ENCODE data around the gene AGAP1.

- no peak for TF ChIP-seq POLR2AphosphoS5 (IDR thresholded peaks at IDR 0.05; ENCODE audit: low read depth, low read length)
- TF ChIP-seq POLR2A (IDR thresholded peaks at IDR 0.05; ENCODE audit: low read depth, low read length) = no peak
- TF ChIP-seq TAF1 (IDR thresholded peaks at IDR 0.05; ENCODE audit: low read depth, low read length) = no peak
These were observed 554.2 kb downstream of the AGAP1 start for GRCh38 chr2:236047886-236048540.
